Chondrocyte (in vitro differentiated cells): ENCODE measurements around the gene TGFBR3. TPM values are rescaled to one million over a fixed set of nuclear protein-coding genes. Genes with fewer than 3 reads are reported as not detected.

Source experiments
- DNase-seq: peaks from one replicate; pipeline ENCODE4 v3.0.0; 2021; ENCODE audit warnings: mixed read lengths, low spot score
- H3K27ac Mint-ChIP-seq: one replicate; pipeline ENCODE4 v1.8.0; 2021; ENCODE audit warnings: mild to moderate bottlenecking, moderate library complexity, mixed read lengths; ENCODE audit not compliant: unreplicated experiment
- H3K27me3 Mint-ChIP-seq: 2 replicates; pipeline ENCODE4 v1.8.0; 2021; ENCODE audit warnings: low read depth, mixed read lengths
- H3K36me3 Mint-ChIP-seq: 2 replicates; pipeline ENCODE4 v1.8.0; 2021; ENCODE audit warnings: low read depth, mixed read lengths
- H3K4me1 Mint-ChIP-seq: 2 replicates; pipeline ENCODE4 v1.8.0; 2021; ENCODE audit warnings: low read depth, mild to moderate bottlenecking, mixed read lengths
- H3K4me3 Mint-ChIP-seq: one replicate; pipeline ENCODE4 v1.8.0; 2021; ENCODE audit warnings: mild to moderate bottlenecking, moderate library complexity, mixed read lengths; ENCODE audit not compliant: unreplicated experiment
- H3K9me3 Mint-ChIP-seq: 2 replicates; pipeline ENCODE4 v1.8.0; 2021; ENCODE audit warnings: low read depth, mixed read lengths
- total RNA-seq: library from RNA; stranded (reverse); gene quantifications from 3 replicates; pipeline ENCODE4 v1.2.1, GENCODE V29; 2021
- TF ChIP-seq, protein P1 (sequence below): fragments of 200-600 bp; sonication (generic); IDR thresholded peaks from 2 replicates; pipeline ENCODE4 v1.5.0; 2021; ENCODE audit warnings: antibody characterized with exemption, mild to moderate bottlenecking, moderate library complexity

The TGFBR3 gene
- total RNA-seq, 1 donor from 2014 or later, result 1.4 TPM

DNA sequence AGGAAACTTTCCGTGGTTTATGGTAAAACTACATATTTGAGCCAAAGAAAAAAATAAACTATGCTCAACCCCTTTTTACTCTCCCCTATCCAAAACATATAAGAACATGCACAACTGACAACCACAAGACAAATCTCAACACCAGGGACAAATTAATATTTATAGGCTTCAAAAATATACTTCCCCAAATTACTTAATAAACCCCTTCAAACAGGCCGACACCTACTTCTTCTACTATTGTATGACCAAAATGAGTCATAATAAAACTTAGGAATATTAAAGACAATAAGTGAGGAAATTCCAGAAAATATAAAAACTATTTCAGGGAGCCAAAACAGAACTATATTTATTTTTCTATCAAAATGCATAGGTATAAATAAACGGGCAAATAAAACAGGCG, 71.5 kb downstream of the TGFBR3 start:
- TF ChIP-seq, protein P1, sequence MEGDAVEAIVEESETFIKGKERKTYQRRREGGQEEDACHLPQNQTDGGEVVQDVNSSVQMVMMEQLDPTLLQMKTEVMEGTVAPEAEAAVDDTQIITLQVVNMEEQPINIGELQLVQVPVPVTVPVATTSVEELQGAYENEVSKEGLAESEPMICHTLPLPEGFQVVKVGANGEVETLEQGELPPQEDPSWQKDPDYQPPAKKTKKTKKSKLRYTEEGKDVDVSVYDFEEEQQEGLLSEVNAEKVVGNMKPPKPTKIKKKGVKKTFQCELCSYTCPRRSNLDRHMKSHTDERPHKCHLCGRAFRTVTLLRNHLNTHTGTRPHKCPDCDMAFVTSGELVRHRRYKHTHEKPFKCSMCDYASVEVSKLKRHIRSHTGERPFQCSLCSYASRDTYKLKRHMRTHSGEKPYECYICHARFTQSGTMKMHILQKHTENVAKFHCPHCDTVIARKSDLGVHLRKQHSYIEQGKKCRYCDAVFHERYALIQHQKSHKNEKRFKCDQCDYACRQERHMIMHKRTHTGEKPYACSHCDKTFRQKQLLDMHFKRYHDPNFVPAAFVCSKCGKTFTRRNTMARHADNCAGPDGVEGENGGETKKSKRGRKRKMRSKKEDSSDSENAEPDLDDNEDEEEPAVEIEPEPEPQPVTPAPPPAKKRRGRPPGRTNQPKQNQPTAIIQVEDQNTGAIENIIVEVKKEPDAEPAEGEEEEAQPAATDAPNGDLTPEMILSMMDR, result no peak
- Mint-ChIP-seq H3K36me3 (no peaks in the 10 kb centered on the region), H3K9me3 (no peaks in the 10 kb centered on the region), H3K4me1 (peaks cover 16% of the 10 kb centered on the region), H3K27ac (no peak overlapping the region), H3K27me3 (no peaks in the 10 kb centered on the region), H3K4me3 (no peak overlapping the region)
- no peak for DNase-seq

DNA sequence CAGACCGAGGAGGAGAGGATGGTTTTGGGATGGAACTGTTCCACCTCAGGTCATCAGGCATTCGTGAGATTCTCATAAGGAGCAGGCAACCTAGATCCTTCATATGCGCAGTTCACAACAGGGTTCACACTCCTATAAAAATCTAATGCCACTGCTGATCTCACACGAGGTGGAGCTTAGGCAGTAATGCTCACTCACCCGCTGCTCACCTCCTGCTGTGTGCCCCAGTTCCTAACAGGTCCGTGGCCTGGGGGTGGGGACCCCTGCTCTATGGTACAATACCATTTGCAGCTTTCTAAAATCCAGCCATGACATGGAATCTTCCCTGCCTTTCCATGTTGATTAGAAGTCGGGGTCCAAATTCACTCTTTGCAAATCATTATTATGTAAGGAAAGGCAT, 72.1 kb downstream of the TGFBR3 start:
- no peaks in the 10 kb centered on the region for H3K36me3 Mint-ChIP-seq
- no peaks in the 10 kb centered on the region for H3K9me3 Mint-ChIP-seq
- H3K4me1 Mint-ChIP-seq, result peaks cover 16% of the 10 kb centered on the region
- no peak overlapping the region for H3K4me3 Mint-ChIP-seq
- TF ChIP-seq, protein P1, result no peak
- H3K27me3 Mint-ChIP-seq, result no peaks in the 10 kb centered on the region
- no peak overlapping the region for H3K27ac Mint-ChIP-seq
- DNase-seq, result no peak

DNA sequence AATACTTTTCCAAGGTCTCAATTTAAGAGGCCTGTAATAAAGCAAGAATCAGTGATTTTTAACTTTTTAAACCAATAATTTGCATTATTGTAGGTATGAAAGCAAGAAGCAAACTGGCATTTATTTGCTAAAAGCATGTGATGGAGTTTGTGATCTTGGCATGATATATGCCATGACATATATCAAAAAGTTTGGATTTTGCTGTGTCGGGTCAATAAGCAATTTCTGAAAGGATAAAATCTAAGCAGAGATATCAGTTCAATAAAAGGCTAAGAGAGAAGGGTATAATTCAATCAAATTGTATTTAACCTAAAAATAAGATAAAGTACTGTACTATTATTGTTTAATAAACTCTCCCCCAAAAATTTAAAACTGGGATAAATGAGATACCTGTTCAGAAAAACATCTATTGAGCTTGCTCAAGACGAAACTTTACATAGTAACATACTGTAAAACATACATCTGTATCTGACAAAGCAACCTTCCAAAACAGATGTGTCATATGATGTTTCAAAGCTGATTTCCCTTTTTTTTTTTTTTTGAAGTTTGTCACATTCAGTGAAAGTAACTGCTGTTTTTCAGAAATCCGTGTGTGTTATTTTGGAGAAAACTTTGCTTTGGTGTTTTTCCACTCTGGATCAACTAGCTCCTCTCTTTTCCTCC, 74.5 kb downstream of the TGFBR3 start:
- TF ChIP-seq, protein P1, result no peak
- H3K4me3 Mint-ChIP-seq, result no peak overlapping the region

DNA sequence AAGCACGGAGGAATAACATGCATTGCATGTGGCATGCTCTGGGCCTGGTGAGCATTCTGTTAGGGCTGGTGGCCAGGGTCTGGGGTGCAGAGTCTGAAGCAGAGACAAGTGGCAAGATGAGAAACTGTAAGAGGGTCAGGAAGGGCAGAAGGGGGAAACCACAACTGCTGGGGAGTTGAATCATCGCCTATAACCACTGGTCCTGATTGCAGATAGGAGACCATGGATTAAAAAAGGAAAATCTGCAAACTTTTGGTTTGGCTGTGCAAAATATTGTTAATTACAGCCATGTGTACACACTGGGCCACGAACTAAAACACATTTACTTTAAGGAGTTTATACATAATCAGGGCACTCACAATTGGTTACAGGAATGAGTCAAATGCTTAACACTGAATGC, 76.6 kb downstream of the TGFBR3 start:
- no peaks in the 10 kb centered on the region for H3K9me3 Mint-ChIP-seq
- TF ChIP-seq, protein P1, result no peak
- no peak overlapping the region for H3K27ac Mint-ChIP-seq
- no peaks in the 10 kb centered on the region for H3K27me3 Mint-ChIP-seq
- DNase-seq, result no peak
- H3K36me3 Mint-ChIP-seq, result no peaks in the 10 kb centered on the region
- H3K4me3 Mint-ChIP-seq, result no peak overlapping the region
- H3K4me1 Mint-ChIP-seq, result peaks cover 15% of the 10 kb centered on the region

More for the DNA sequence above, 74.5 kb downstream of the TGFBR3 start:
- no peak overlapping the region for H3K27ac Mint-ChIP-seq
- peaks cover 5% of the 10 kb centered on the region for H3K4me1 Mint-ChIP-seq
- H3K36me3 Mint-ChIP-seq, result no peaks in the 10 kb centered on the region
- H3K9me3 Mint-ChIP-seq, result no peaks in the 10 kb centered on the region
- no peak for DNase-seq
- no peaks in the 10 kb centered on the region for H3K27me3 Mint-ChIP-seq

DNA sequence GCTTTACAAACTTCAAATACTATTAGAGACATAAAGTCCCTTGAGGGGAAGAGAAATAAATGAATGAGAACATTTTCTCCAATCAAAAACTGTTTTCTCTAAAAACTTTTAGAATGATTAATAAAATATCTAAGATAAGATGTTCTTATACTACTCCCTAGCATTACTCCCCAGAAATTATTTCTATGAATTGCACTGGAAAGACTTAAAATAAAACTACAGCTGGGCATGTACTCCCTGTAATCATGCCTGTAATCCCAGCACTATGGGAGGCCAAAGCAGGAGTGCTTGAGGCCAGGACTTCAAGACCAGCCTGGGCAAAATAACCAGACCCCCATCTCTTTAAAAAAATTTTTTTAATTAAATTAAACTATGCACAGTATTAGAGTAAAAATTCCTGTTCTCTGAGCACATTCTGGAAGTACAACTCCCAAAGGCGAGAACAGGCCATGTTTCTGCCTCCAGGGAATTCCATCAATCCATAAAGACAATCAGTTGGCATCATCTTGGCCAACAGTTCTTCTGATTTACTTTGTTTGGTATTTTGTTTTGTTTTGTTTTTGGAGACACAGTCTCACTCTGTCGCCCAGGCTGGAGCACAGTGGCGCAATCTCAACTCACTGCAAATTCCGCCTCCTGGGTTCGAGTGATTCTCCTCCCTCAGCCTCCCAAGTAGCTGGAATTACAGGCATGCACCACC, 77.9 kb downstream of the TGFBR3 start:
- DNase-seq, result no peak
- no peak overlapping the region for H3K4me3 Mint-ChIP-seq
- peaks cover 15% of the 10 kb centered on the region for H3K4me1 Mint-ChIP-seq
- no peaks in the 10 kb centered on the region for H3K36me3 Mint-ChIP-seq
- H3K27ac Mint-ChIP-seq, result no peak overlapping the region
- H3K27me3 Mint-ChIP-seq, result no peaks in the 10 kb centered on the region
- TF ChIP-seq, protein P1, result no peak
- no peaks in the 10 kb centered on the region for H3K9me3 Mint-ChIP-seq
